Esophagus squamous epithelium (tissue), 5 donors: Measurements from ENCODE around the gene HS3ST3B1. TPM values are rescaled to one million over a fixed set of nuclear protein-coding genes. Genes with fewer than 3 reads are reported as not detected.

Source experiments
- DNase-seq: peaks from one replicate; lab custom pipeline; 2025; lab: John Stamatoyannopoulos, UW
- H3K27ac ChIP-seq, 4 donors: fragments of 200-600 bp; sonication (generic); one replicate each; pipeline ENCODE4 v1.5.1; 2016 to 2019; ENCODE audit warnings: mild to moderate bottlenecking in 1 of 4
- H3K27me3 ChIP-seq, 4 donors: fragments of 200-600 bp; sonication (generic); 1 replicate in 3 of 4; 2 replicates in 1 of 4; pipeline versions ENCODE4 v1.5.1 to v1.6.0; 2017 to 2021; ENCODE audit warnings: antibody characterized with exemption in 1 of 4
- H3K36me3 ChIP-seq, 3 donors: fragments of 200-600 bp; sonication (generic); one replicate each; pipeline ENCODE4 v1.5.1; 2016 to 2019
- H3K4me1 ChIP-seq, 3 donors: fragments of 200-600 bp; sonication (generic); one replicate each; pipeline ENCODE4 v1.5.1; 2017 to 2019
- H3K4me3 ChIP-seq, 4 donors: fragments of 200-600 bp; sonication (generic); 1 replicate in 3 of 4; 2 replicates in 1 of 4; pipeline ENCODE4 v1.5.1; 2016 to 2019; ENCODE audit warnings: mild to moderate bottlenecking in 2 of 4, moderate library complexity in 1 of 4
- H3K9me3 ChIP-seq, 3 donors: fragments of 200-600 bp; sonication (generic); one replicate each; pipeline ENCODE4 v1.5.1; 2016 to 2019
- CTCF ChIP-seq, 6 experiments: fragments of 450-650 bp in 4 of 6; fragments of 200-600 bp in 2 of 6; sonication (generic) in 2 of 6; IDR thresholded peaks; one replicate each; pipeline ENCODE4 v1.5.1; 2016 to 2019; ENCODE audit warnings: antibody characterized with exemption in 6 of 6, mild to moderate bottlenecking in 4 of 6, moderate library complexity in 4 of 6
- POLR2A ChIP-seq, 4 donors: fragments of 450-650 bp; IDR thresholded peaks; one replicate each; pipeline ENCODE4 v1.6.1; 2017; ENCODE audit warnings: antibody characterized with exemption in 4 of 4, mild to moderate bottlenecking in 4 of 4, moderate library complexity in 3 of 4
- WGBS, 2 donors: methylation state at CpG; one replicate each; pipeline ENCODE4 v1.1.5; 2018; 5-methylcytosine and 5-hydroxymethylcytosine counted together
- intact Hi-C: fragments of 100-400 bp; cut with DNase I; formaldehyde crosslinking; loops from one replicate; pipeline ENCODE4 v1.15.0; 2022
- total RNA-seq, 4 donors: library from RNA; depleted of rRNA; stranded (reverse); fragments of >200 nt; gene quantifications; one replicate each; pipeline ENCODE4 v1.1.0, GENCODE V29; 2016
- donor health status: DM: yes; HTN: yes; CAD: no.

The HS3ST3B1 gene
- total RNA-seq, 4 donors from 2014 or later = 5.6 to 7.6 (median 6.4) TPM

DNA sequence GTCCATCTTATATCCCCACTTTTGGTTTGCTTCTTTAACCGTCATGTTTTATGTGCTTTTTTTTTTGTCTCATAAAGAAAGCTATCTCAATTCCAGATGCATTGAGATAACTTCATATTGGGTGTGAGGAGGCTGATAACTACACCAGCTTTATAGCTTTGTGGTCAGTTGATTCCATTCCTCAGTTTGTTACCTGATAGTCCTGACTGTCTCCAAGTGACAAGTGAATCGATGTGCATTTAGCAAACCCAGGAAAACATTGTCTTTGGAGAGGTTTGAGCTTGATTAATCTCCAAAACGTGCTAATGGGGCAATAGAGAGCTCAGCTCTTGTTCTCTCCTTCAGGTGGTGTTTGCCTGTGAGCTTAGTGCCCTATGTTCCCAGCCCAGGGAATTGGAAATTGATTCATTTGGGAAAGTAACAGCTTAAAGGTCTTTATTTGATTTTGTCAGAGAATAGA lies 22.7 kb downstream of the HS3ST3B1 start:
- TF ChIP-seq CTCF (IDR thresholded peaks at IDR 0.05) = no peak
- no peak for TF ChIP-seq POLR2A (IDR thresholded peaks at IDR 0.05)
- Histone ChIP-seq H3K9me3 (no peaks in the 10 kb centered on the region), H3K4me3 (no peak overlapping the region), H3K27ac (no peak overlapping the region), H3K4me1 (no peaks in the 10 kb centered on the region), H3K36me3 (no peaks in the 10 kb centered on the region), H3K27me3 (peaks cover 0 to 9% (median 0%) of the 10 kb centered on the region in 4 donors)
- intact Hi-C loops = no loop called here
- 54 to 69% methylated on average over 2 to 3 of the region's 3 CpGs for WGBS, 2 donors
- DNase-seq = no peak

- WGBS, 2 donors = 84 to 88% methylated on average over 9 of the region's 9 CpGs
- TF ChIP-seq POLR2A (IDR thresholded peaks at IDR 0.05) (no peak), CTCF (IDR thresholded peaks at IDR 0.05) (no peak)
- Histone ChIP-seq H3K4me1 (no peaks in the 10 kb centered on the region), H3K36me3 (no peaks in the 10 kb centered on the region), H3K27ac (no peak overlapping the region), H3K9me3 (no peaks in the 10 kb centered on the region), H3K27me3 (peaks cover 0 to 5% (median 0%) of the 10 kb centered on the region in 4 donors), H3K4me3 (no peak overlapping the region)
- intact Hi-C loops = no loop called here
- no peak for DNase-seq
These were observed 24.8 kb downstream of the HS3ST3B1 start for GRCh38 chr17:14325618-14326167.

DNA sequence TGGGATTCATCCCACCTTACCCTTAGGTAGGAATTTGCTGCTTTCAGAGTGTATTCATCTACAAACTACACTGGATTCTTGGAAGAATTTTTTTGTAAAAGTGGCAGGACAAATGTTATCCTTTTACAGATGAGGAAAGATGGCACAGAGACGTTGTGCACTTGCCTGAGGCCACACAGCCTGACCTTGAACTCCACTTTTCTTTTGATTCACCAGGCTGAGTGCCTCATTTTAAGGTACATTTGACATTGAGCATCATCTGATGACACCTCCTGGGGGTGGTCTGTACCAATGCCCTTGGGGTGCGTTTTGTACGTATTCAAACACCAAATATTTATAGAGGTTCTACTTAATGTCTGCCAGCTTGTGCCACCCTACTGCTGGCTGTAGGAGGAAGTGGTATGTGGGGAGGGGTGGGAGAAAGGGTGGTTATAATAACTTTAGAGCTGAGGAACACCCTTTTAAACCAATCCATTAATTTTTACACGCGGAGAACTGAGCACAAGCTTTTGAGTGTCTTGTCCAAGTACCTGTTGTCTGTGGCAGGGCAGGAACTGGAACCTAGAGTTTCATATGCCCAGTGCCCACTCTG lies 29.1 kb downstream of the HS3ST3B1 start:
- no peak for DNase-seq
- H3K4me1 ChIP-seq = peaks cover 0 to 3% (median 3%) of the 10 kb centered on the region in 3 donors
- no peak overlapping the region for H3K4me3 ChIP-seq
- no peaks in the 10 kb centered on the region for H3K36me3 ChIP-seq
- no peak for TF ChIP-seq POLR2A (IDR thresholded peaks at IDR 0.05)
- TF ChIP-seq CTCF (IDR thresholded peaks at IDR 0.05) = no peak
- no peaks in the 10 kb centered on the region for H3K9me3 ChIP-seq
- WGBS, 2 donors = 66 to 71% methylated on average over 5 of the region's 5 CpGs
- intact Hi-C loops = no loop called here
- no peak overlapping the region for H3K27ac ChIP-seq
- H3K27me3 ChIP-seq = peaks cover 0 to 5% (median 0%) of the 10 kb centered on the region in 4 donors

DNA sequence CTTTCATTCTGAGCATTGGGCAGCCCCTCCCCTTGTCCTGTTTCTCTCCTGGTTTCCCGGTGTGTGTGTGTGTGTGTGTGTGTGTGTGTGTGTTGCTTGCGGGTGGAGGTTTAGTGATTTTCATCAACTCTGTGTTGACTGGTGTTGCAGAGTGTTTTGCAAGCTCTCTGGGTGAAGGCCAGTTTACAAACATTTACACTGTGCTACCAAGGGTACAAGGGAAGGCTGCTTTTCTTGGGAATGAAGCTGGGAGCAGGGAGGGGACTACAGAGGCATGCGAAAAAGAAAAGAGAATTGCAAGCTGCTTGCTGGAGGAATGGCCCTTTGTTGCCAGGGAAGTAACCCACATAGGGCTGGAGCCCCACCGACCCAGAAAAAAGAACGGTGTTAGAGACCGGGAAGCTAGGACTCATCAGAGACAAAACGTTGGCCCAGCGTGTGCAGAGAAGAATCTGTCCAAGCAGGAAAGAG lies 29.6 kb downstream of the HS3ST3B1 start:
- peaks cover 0 to 7% (median 3%) of the 10 kb centered on the region in 3 donors for H3K4me1 ChIP-seq
- H3K9me3 ChIP-seq = no peaks in the 10 kb centered on the region
- no peak overlapping the region for H3K4me3 ChIP-seq
- H3K27ac ChIP-seq = no peak overlapping the region
- peaks cover 0 to 5% (median 0%) of the 10 kb centered on the region in 4 donors for H3K27me3 ChIP-seq
- no peak for DNase-seq
- TF ChIP-seq CTCF (IDR thresholded peaks at IDR 0.05) = no peak
- no peak for TF ChIP-seq POLR2A (IDR thresholded peaks at IDR 0.05)
- no peaks in the 10 kb centered on the region for H3K36me3 ChIP-seq
- intact Hi-C loops = no loop called here
- 61 to 63% methylated on average over 7 to 8 of the region's 8 CpGs for WGBS, 2 donors

DNA sequence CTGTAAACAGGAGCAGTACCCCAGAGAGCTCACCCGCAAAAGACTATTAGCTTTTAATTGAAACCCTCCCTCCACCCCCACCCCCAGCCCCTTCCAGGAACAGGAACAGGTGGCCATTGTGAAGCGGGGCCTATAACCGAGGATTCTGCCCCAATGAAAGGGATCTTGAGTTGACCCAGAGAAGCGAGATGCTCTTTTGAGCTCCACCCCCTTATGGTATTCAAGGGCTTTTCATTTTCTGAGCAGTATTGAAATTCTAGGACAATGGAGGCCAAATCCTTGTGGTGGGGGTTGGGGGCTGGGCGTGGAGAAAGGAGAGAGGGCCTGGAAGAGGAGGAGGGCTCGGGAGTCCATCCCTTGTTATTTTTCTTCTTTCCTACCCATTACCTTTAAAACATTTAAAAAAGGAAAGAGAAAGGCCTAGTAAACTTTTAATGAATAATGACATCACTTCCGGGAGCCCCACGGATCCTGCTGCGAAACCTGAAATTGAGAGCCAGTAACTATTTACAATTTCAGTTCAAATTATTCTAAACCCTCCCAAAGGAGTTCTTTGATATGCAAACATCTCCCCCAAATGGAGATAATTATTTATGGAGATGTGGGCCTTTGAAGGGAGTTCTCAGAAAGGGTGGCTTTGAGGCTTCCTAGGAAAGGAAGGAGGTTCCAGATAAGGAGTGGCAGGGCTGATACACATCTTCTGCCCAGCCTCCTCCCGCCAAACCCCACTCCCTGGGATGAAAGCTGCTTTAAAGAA lies 30.5 kb downstream of the HS3ST3B1 start:
- WGBS, 2 donors = 77 to 83% methylated on average over 8 to 10 of the region's 10 CpGs
- intact Hi-C loops = no loop called here
- no peak overlapping the region for H3K27ac ChIP-seq

More for the DNA sequence above, 30.5 kb downstream of the HS3ST3B1 start:
- Histone ChIP-seq H3K4me3 (no peak overlapping the region), H3K9me3 (no peaks in the 10 kb centered on the region), H3K36me3 (no peaks in the 10 kb centered on the region), H3K27me3 (no peaks in the 10 kb centered on the region), H3K4me1 (peaks cover 0 to 7% (median 3%) of the 10 kb centered on the region in 3 donors)
- TF ChIP-seq POLR2A (IDR thresholded peaks at IDR 0.05) (no peak), CTCF (IDR thresholded peaks at IDR 0.05) (no peak)
- DNase-seq = no peak
